IMR-90 (cell line): ENCODE results near the gene CARD16.

ENCODE experiments used
- BHLHE40 ChIP-seq: fragments of 150-350 bp; IDR thresholded peaks from 2 replicates; pipeline ENCODE4 v1.6.1; 2016; ENCODE audit warnings: mild to moderate bottlenecking, low read depth, low read length
- CEBPB ChIP-seq: IDR thresholded peaks from 2 replicates; pipeline ENCODE4 v1.6.1; 2012; ENCODE audit warnings: low read depth, low read length, improper control_type of control experiment
- CTCF ChIP-seq: conservative IDR thresholded peaks from 2 replicates; pipeline ENCODE4 v1.5.1; 2012; ENCODE audit warnings: mild to moderate bottlenecking, low read depth, low read length, improper control_type of control experiment
- ELK1 ChIP-seq: fragments of 150-350 bp; IDR thresholded peaks from 2 replicates; pipeline ENCODE4 v1.6.1; 2016; ENCODE audit warnings: low read depth, mild to moderate bottlenecking, low read length, moderate library complexity, borderline replicate concordance
- MAZ ChIP-seq: IDR thresholded peaks from 2 replicates; pipeline ENCODE4 v1.6.1; 2012; ENCODE audit warnings: low read depth, mild to moderate bottlenecking, low read length, improper control_type of control experiment, moderate library complexity, borderline replicate concordance
- POLR2A ChIP-seq: IDR thresholded peaks from 2 replicates; pipeline ENCODE4 v1.6.1; 2012; ENCODE audit warnings: mild to moderate bottlenecking, low read depth, low read length
- RAD21 ChIP-seq: IDR thresholded peaks from 2 replicates; pipeline ENCODE4 v1.6.1; 2012; ENCODE audit warnings: low read length, improper control_type of control experiment
- RFX5 ChIP-seq: IDR thresholded peaks from 2 replicates; pipeline ENCODE4 v1.8.0; 2012; ENCODE audit warnings: low read depth, mild to moderate bottlenecking, low read length, moderate library complexity
- USF2 ChIP-seq: fragments of 150-350 bp; IDR thresholded peaks from 2 replicates; pipeline ENCODE4 v1.6.1; 2017; ENCODE audit warnings: mild to moderate bottlenecking, antibody characterized with exemption, low read length, low read depth

GRCh38 chr11:105092256-105093239 lies 47.4 kb upstream of the CARD16 start:
- TF ChIP-seq USF2 (no peak), POLR2A (no peak), CTCF (no peak), RAD21 (no peak), CEBPB (no peak), BHLHE40 (no peak), MAZ (no peak), RFX5 (no peak), ELK1 (no peak)
